ENCODE results near the gene PLRG1.

- TF ChIP-seq POLR2AphosphoS5 (IDR thresholded peaks at IDR 0.05) (no peak), CTCF (IDR thresholded peaks at IDR 0.05) (no peak)
These were observed 59.4 kb downstream of the PLRG1 start for GRCh38 chr4:154490583-154491340.
